Sigmoid colon (tissue), 4 donors: ENCODE measurements around the gene ADARB2.

Experiments
- POLR2AphosphoS5 ChIP-seq, 4 donors: sonication (generic); formaldehyde crosslinking; IDR thresholded peaks; one replicate each; pipeline ENCODE4 v1.6.1; 2017; ENCODE audit warnings: antibody characterized with exemption in 4 of 4
- TF ChIP-seq, protein P1 (sequence below), 4 experiments: fragments of 450-650 bp in 3 of 4; fragments of 200-600 bp in 1 of 4; IDR thresholded peaks; one replicate each; pipeline ENCODE4 v1.5.1; 2016 to 2019; ENCODE audit warnings: antibody characterized with exemption in 4 of 4, mild to moderate bottlenecking in 3 of 4, moderate library complexity in 2 of 4

DNA sequence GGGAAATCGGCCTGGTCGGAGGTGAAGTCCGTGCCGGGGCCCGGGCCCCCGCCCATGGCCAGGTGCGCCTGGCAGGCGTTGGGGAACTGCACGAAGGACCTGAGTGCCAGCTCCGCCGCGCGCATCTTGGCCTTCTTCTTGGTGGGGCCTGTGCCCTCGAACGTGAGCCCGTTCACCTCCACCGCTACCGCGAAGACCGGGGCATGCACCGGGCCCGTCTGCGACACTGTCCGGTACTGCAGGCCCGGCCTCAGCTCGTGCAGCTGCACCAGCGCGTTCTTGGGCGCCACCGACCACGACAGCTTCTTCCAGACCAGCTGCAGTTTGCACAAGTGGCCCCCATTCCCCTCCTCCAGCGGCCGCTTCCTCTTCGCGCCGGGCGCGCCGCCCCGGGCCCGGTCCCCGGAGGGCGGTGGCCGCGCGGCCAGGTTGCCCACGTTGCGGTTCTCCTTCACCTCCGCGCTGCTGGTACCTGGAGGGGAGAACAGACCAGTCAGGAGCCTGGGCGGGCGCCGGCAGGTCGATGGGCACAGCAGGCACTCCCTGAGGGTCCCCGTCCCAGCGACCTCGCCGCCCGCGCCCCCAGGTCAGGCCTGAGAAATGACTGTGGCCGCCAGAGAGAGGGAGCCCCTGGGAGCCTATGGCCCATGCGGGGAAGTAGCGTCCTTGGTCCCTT, 373.7 kb downstream of the ADARB2 start:
- TF ChIP-seq, protein P1, sequence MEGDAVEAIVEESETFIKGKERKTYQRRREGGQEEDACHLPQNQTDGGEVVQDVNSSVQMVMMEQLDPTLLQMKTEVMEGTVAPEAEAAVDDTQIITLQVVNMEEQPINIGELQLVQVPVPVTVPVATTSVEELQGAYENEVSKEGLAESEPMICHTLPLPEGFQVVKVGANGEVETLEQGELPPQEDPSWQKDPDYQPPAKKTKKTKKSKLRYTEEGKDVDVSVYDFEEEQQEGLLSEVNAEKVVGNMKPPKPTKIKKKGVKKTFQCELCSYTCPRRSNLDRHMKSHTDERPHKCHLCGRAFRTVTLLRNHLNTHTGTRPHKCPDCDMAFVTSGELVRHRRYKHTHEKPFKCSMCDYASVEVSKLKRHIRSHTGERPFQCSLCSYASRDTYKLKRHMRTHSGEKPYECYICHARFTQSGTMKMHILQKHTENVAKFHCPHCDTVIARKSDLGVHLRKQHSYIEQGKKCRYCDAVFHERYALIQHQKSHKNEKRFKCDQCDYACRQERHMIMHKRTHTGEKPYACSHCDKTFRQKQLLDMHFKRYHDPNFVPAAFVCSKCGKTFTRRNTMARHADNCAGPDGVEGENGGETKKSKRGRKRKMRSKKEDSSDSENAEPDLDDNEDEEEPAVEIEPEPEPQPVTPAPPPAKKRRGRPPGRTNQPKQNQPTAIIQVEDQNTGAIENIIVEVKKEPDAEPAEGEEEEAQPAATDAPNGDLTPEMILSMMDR (IDR thresholded peaks at IDR 0.05): no peak
- TF ChIP-seq POLR2AphosphoS5 (IDR thresholded peaks at IDR 0.05): no peak
